KG1 (cell line): Measurements from ENCODE around the gene PADI4.
A peak's percentile ranks its signal among the peaks of the same experiment; 100 is the strongest.

Experiments used
- DNase-seq: peaks from one replicate; lab custom pipeline; 2025; lab: John Stamatoyannopoulos, UW

Gene PADI4

DNA sequence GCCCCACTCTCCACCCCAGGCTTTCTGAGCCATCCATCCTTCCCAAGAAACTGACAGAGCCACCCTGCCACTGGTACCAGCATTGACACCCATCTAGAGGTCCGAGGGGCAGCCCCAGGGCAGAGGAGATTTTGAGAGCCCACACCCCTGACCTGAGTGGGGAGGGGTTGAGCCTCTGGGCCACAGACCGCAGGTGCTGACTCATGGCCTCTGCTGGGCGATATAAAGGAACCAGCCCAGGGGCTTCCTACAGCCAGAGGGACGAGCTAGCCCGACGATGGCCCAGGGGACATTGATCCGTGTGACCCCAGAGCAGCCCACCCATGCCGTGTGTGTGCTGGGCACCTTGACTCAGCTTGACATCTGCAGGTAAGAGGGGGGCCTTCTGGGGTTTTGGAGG is at the start of gene PADI4:
TSS of gene PADI4 (plus strand) at position 252 of the 400 bp plus-strand sequence. CDS start at position 278, 26 bp downstream.
- no peak for DNase-seq

GRCh38 chr1:17258758-17259130 is 49.3 kb upstream of the PADI4 start:
- no peak for DNase-seq

GRCh38 chr1:17259233-17259873 is 48.6 kb upstream of the PADI4 start:
- DNase-seq, result no peak

DNA sequence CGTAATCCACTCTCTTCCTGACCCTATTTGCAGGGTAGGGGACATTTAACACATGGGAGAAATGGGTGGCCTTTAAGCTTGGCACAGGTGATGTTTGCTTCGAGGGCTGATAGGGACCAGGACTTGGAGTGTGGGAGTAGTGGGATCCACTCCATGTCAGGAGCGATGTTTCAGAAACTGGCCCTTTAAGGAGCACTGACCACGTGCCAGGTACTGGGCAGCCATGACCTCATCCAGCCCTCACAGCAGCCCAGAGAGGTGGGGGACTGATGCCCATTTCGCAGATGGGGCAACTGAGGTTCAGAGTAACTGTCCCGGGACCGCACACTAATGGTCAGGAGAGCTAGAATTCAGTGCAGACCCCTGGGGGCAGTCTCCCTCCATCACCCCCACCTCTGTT is 47.7 kb upstream of the PADI4 start:
- no peak for DNase-seq

DNA sequence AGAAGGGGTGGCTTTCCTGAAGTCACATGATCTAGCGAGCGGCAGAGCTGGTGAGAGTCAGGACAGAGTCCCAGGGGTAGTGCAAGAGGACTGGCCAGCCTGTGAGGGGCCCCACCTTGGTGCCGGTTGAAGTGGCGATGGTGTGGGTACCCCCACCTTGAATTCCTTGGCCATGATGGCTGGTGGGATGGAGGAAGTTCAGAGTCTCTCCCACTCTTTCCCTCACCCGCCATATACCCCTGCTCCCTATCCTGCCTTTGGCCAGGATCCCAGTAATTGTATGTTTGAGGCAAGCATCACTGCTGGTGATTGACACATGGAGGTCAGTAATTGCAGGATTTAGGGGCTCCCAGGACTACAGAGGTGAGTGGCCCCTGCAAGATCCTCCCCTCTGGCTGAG is 47.3 kb upstream of the PADI4 start:
- no peak for DNase-seq

DNA sequence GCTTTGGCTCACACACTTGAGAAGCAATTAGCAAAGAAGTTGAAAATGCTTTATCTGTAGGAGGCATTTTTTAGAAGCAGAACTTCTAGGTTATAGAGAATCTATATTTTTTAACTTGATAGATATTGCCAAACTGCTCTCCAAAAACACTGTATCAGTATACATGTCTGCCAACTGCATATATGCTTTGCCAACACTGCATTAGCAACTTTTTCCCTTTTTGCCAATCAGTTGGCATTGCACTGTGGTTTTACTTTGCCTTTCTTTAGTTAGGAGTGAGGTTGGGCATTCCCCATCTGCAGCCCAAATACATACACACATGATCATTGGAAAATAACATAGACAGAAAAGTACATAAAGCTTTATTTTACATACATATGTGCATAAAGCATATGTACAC is 44.1 kb upstream of the PADI4 start:
- DNase-seq, result no peak

DNA sequence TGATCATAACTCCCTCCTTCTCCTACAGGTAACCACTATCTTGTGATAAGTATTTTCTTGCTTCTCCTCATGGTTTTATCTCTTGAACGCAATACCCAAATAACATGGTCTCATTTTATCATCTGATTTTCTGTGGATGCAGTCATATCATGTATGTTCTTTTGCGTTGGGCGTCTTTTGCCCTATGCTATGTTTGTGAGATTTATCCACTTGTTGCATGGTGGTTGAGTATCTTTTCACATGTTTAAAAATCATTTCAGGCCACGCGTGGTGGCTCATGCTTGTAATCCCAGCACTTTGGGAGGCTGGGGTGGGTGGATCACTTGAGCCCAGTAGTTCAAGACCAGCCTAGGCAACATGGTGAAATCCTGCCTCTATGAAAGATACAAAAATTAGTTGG is 43.5 kb upstream of the PADI4 start:
- no peak for DNase-seq

GRCh38 chr1:17265162-17265561 is 42.8 kb upstream of the PADI4 start:
- no peak for DNase-seq

GRCh38 chr1:17265950-17266349 is 42.0 kb upstream of the PADI4 start:
- no peak for DNase-seq

GRCh38 chr1:17270891-17271765 is 36.9 kb upstream of the PADI4 start:
- DNase-seq, result no peak

- DNase-seq, result no peak
Measured at GRCh38 chr1:17272066-17272465, 35.9 kb upstream of the PADI4 start.

DNA sequence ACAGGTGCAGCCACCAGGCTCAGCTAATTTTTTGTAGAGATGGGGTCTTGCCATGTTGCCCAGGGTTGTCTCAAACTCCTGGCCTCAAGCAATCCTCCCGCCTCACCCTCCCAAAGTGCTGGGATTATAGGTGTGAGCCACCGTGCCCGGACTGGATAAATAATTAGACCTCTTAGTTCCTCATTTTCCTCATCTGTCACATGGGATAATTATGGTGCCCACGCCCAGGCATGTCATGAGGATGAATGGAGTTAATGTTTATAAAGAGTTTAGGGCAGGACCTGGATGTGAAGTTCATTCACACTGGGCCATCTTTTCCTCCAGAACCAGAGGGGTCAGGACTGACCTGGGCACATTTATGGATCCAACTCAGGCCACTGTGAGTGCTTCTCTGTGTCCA is 35.4 kb upstream of the PADI4 start:
- no peak for DNase-seq

GRCh38 chr1:17273096-17273495 is 34.9 kb upstream of the PADI4 start:
- DNase-seq, result no peak

GRCh38 chr1:17274186-17275170 is 33.5 kb upstream of the PADI4 start:
- DNase-seq, result no peak

DNA sequence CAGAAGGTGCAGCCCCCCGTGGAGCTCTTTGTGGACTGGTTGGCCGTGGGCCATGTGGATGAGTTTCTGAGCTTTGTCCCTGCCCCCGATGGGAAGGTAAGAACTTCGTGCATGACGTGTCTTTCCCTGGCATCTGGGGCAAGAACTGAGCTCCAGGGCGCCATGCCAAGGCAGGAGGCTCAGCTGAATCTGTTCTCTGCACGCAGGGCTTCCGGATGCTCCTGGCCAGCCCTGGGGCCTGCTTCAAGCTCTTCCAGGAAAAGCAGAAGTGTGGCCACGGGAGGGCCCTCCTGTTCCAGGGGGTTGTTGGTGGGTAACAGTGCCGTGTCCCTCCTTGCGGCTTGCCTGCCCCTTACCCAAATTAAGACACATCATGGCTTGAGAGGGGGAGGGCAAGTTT is 31.4 kb upstream of the PADI4 start:
- peak; percentile 68 for DNase-seq

GRCh38 chr1:17277511-17278159 is 30.4 kb upstream of the PADI4 start:
- DNase-seq, result no peak

GRCh38 chr1:17278996-17279830 is 28.8 kb upstream of the PADI4 start:
- no peak for DNase-seq

DNA sequence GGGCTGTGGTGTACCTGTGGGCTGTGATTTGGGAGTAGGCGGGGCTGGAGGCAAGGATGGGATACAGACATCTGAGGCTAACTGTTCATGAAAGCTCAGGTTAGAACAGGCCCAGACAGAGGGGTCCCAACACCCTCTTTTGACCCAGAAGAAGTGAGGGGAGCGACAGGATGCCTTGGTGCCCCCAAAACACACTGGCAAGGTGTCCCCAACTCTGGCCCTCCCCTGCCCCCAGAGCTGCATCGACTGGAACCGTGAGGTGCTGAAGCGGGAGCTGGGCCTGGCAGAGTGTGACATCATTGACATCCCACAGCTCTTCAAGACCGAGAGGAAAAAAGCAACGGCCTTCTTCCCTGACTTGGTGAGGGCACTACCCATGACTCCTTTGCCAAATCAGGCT is 27.6 kb upstream of the PADI4 start:
- DNase-seq, result no peak

DNA sequence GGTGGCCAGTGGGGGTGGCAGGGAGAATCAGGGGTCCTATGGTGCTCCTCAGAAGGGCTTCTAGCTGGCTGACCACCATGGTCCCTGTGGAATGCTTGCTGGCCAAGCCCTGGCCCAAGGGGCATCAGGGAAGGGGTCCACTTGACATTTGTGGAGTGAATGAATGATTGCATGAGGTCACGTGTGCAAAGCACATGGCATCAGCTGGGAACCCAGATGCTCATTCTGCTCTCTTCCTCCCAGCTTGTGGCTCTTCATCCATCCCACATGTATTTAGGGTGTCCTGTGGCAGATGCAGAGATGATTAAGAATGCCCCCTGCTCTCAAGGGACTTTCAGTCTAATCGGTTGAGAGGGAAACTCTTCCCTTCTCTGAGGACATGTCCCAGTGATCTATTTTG is 27.1 kb upstream of the PADI4 start:
- no peak for DNase-seq

GRCh38 chr1:17281775-17282181 is 26.2 kb upstream of the PADI4 start:
- peak; percentile 93 for DNase-seq

- DNase-seq, result no peak
Measured at GRCh38 chr1:17282836-17283235, 25.2 kb upstream of the PADI4 start.
